Large intestine (tissue), 3 donors: ENCODE results near the gene KCNQ1OT1. TPM values are rescaled to one million over a fixed set of nuclear protein-coding genes. Genes with fewer than 3 reads are reported as not detected.

ENCODE experiments used
- DNase-seq, 2 donors: peaks; one replicate each; pipeline versions ENCODE4 v3.0.0 to v3.0.0-alpha.2; 2013
- H3K27ac ChIP-seq: one replicate; pipeline ENCODE4 v1.5.1; 2013; ENCODE audit warnings: low read length
- H3K27me3 ChIP-seq: 2 replicates; pipeline ENCODE4 v1.6.1; 2013; ENCODE audit warnings: low read length; ENCODE audit not compliant: control insufficient read depth, insufficient read depth
- H3K36me3 ChIP-seq: 2 replicates; pipeline ENCODE4 v1.6.1; 2013; ENCODE audit warnings: low read length; ENCODE audit not compliant: control insufficient read depth, insufficient read depth
- H3K4me1 ChIP-seq: one replicate; pipeline ENCODE4 v1.6.1; 2013; ENCODE audit warnings: low read length; ENCODE audit not compliant: control insufficient read depth, insufficient read depth
- H3K4me3 ChIP-seq: one replicate; pipeline ENCODE4 v1.5.1; 2013; ENCODE audit warnings: low read length
- H3K9me3 ChIP-seq: one replicate; pipeline ENCODE4 v1.6.1; 2013; ENCODE audit warnings: mild to moderate bottlenecking, low read depth, low read length, moderate library complexity; ENCODE audit not compliant: control insufficient read depth
- WGBS: methylation state at CpG from one replicate; pipeline ENCODE4 v1.1.5; 2013; ENCODE audit warnings: low lambda C conversion rate; ENCODE audit not compliant: insufficient coverage; 5-methylcytosine and 5-hydroxymethylcytosine counted together
- polyA plus RNA-seq: library from polyadenylated mRNA; unstranded; fragments of 120-200 nt; gene quantifications from one replicate; pipeline ENCODE4 v1.2.1, GENCODE V29; 2013

The KCNQ1OT1 gene
- polyA plus RNA-seq, 1 donor: 2.8 TPM

GRCh38 chr11:2660357-2660939 is 39.3 kb downstream of the KCNQ1OT1 start:
- Histone ChIP-seq H3K27me3 (no peaks in the 10 kb centered on the region), H3K36me3 (peaks cover 32% of the 10 kb centered on the region), H3K4me3 (no peak overlapping the region), H3K9me3 (peaks cover 66% of the 10 kb centered on the region), H3K27ac (no peak overlapping the region), H3K4me1 (no peaks in the 10 kb centered on the region)
- WGBS: 100% methylated on average over 2 of the region's 2 CpGs
- no peak for DNase-seq

GRCh38 chr11:2657697-2658284 is 42.0 kb downstream of the KCNQ1OT1 start:
- H3K36me3 ChIP-seq: peaks cover 7% of the 10 kb centered on the region
- WGBS: 89% methylated on average over 4 of the region's 8 CpGs
- H3K9me3 ChIP-seq: peaks cover 73% of the 10 kb centered on the region
- no peaks in the 10 kb centered on the region for H3K4me1 ChIP-seq
- H3K27ac ChIP-seq: no peak overlapping the region
- no peaks in the 10 kb centered on the region for H3K27me3 ChIP-seq
- H3K4me3 ChIP-seq: no peak overlapping the region
- no peak for DNase-seq

- DNase-seq: no peak
- no peaks in the 10 kb centered on the region for H3K4me1 ChIP-seq
- no peak overlapping the region for H3K4me3 ChIP-seq
- peaks cover under 1% of the 10 kb centered on the region for H3K36me3 ChIP-seq
- peaks cover 72% of the 10 kb centered on the region for H3K9me3 ChIP-seq
- no CpG with 5 or more reads among the region's 1 CpG for WGBS
- no peak overlapping the region for H3K27ac ChIP-seq
- H3K27me3 ChIP-seq: no peaks in the 10 kb centered on the region
These were observed 42.9 kb downstream of the KCNQ1OT1 start for GRCh38 chr11:2656859-2657258.

- Histone ChIP-seq H3K27ac (no peak overlapping the region), H3K36me3 (no peaks in the 10 kb centered on the region), H3K9me3 (peaks cover 74% of the 10 kb centered on the region), H3K4me1 (no peaks in the 10 kb centered on the region), H3K4me3 (no peak overlapping the region), H3K27me3 (no peaks in the 10 kb centered on the region)
- no peak for DNase-seq
- WGBS: 80% methylated on average over 1 of the region's 6 CpGs
These were observed 43.8 kb downstream of the KCNQ1OT1 start for GRCh38 chr11:2655834-2656622.

GRCh38 chr11:2655016-2655719 is 44.6 kb downstream of the KCNQ1OT1 start:
- Histone ChIP-seq H3K4me3 (no peak overlapping the region), H3K4me1 (no peaks in the 10 kb centered on the region), H3K9me3 (peaks cover 74% of the 10 kb centered on the region), H3K36me3 (no peaks in the 10 kb centered on the region), H3K27ac (no peak overlapping the region), H3K27me3 (no peaks in the 10 kb centered on the region)
- no peak for DNase-seq
- WGBS: no CpG with 5 or more reads among the region's 6 CpGs

GRCh38 chr11:2653930-2654739 is 45.7 kb downstream of the KCNQ1OT1 start:
- DNase-seq: no peak
- no peak overlapping the region for H3K27ac ChIP-seq

GRCh38 chr11:2653198-2653551 is 46.6 kb downstream of the KCNQ1OT1 start:
- no CpG with 5 or more reads among the region's 1 CpG for WGBS
- Histone ChIP-seq H3K27me3 (no peaks in the 10 kb centered on the region), H3K4me1 (no peaks in the 10 kb centered on the region), H3K4me3 (no peak overlapping the region), H3K9me3 (peaks cover 77% of the 10 kb centered on the region), H3K27ac (no peak overlapping the region), H3K36me3 (no peaks in the 10 kb centered on the region)
- no peak for DNase-seq

More at GRCh38 chr11:2653930-2654739, 45.7 kb downstream of the KCNQ1OT1 start:
- Histone ChIP-seq H3K9me3 (peaks cover 79% of the 10 kb centered on the region), H3K4me3 (no peak overlapping the region), H3K36me3 (no peaks in the 10 kb centered on the region), H3K27me3 (no peaks in the 10 kb centered on the region), H3K4me1 (no peaks in the 10 kb centered on the region)
- WGBS: no CpG with 5 or more reads among the region's 16 CpGs

- Histone ChIP-seq H3K27me3 (no peaks in the 10 kb centered on the region), H3K27ac (no peak overlapping the region), H3K36me3 (no peaks in the 10 kb centered on the region), H3K4me3 (no peak overlapping the region), H3K4me1 (no peaks in the 10 kb centered on the region), H3K9me3 (peaks cover 75% of the 10 kb centered on the region)
- no peak for DNase-seq
- WGBS: 79% methylated on average over 3 of the region's 11 CpGs
These were observed 47.2 kb downstream of the KCNQ1OT1 start for GRCh38 chr11:2652333-2653197.

GRCh38 chr11:2651826-2652271 is 47.9 kb downstream of the KCNQ1OT1 start:
- H3K4me1 ChIP-seq: no peaks in the 10 kb centered on the region
- no CpG with 5 or more reads among the region's 7 CpGs for WGBS
- H3K9me3 ChIP-seq: peaks cover 78% of the 10 kb centered on the region
- H3K36me3 ChIP-seq: no peaks in the 10 kb centered on the region
- no peak overlapping the region for H3K27ac ChIP-seq
- no peaks in the 10 kb centered on the region for H3K27me3 ChIP-seq
- DNase-seq: no peak
- H3K4me3 ChIP-seq: no peak overlapping the region
